Neuronal stem cell (in vitro differentiated cells): Measurements from ENCODE around the gene WDR18.

Source experiments
- DNase-seq: peaks from one replicate; pipeline ENCODE4 v3.0.0-alpha.2; 2013; ENCODE audit warnings: low spot score
- H2AFZ ChIP-seq: one replicate; pipeline ENCODE4 v1.6.1; 2013; ENCODE audit warnings: mild to moderate bottlenecking, low read length, inconsistent platforms
- H2AK5ac ChIP-seq: 2 replicates; pipeline ENCODE4 v1.6.1; 2013; ENCODE audit warnings: low read depth, mild to moderate bottlenecking, inconsistent platforms, low read length, moderate library complexity, mixed read lengths
- H2BK120ac ChIP-seq: 2 replicates; pipeline ENCODE4 v1.6.1; 2013; ENCODE audit warnings: low read depth, mild to moderate bottlenecking, inconsistent platforms, low read length, moderate library complexity, mixed read lengths
- H2BK12ac ChIP-seq: one replicate; pipeline ENCODE4 v1.6.1; 2013; ENCODE audit warnings: low read length, inconsistent platforms
- H2BK15ac ChIP-seq: 2 replicates; pipeline ENCODE4 v1.6.1; 2013; ENCODE audit warnings: mild to moderate bottlenecking, low read length, inconsistent platforms, mixed read lengths
- H2BK5ac ChIP-seq: one replicate; pipeline ENCODE4 v1.6.1; 2013; ENCODE audit warnings: inconsistent platforms, mild to moderate bottlenecking, low read length, moderate library complexity
- H3K14ac ChIP-seq: one replicate; pipeline ENCODE4 v1.6.1; 2013; ENCODE audit warnings: low read length, inconsistent platforms
- H3K18ac ChIP-seq: 2 replicates; pipeline ENCODE4 v1.6.1; 2013; ENCODE audit warnings: low read length, inconsistent platforms
- H3K23ac ChIP-seq: 2 replicates; pipeline ENCODE4 v1.6.1; 2013; ENCODE audit warnings: low read depth, mild to moderate bottlenecking, mixed read lengths, low read length, inconsistent platforms; ENCODE audit not compliant: poor library complexity
- H3K27ac ChIP-seq: replicated peaks from 3 replicates; pipeline ENCODE4 v1.5.1; 2013; ENCODE audit warnings: low read length, inconsistent platforms
- H3K27me3 ChIP-seq, 3 experiments: 2 replicates each; pipeline ENCODE4 v1.6.1; 2013; ENCODE audit warnings: low read length in 3 of 3, mild to moderate bottlenecking in 2 of 3, inconsistent platforms in 1 of 3, low read depth in 1 of 3, mixed read lengths in 1 of 3, moderate library complexity in 1 of 3; ENCODE audit not compliant: control insufficient read depth in 3 of 3, insufficient read depth in 3 of 3
- H3K36me3 ChIP-seq, 2 donors: replicated peaks in 1 of 2; 2 replicates each; pipeline ENCODE4 v1.6.1; 2013; ENCODE audit warnings: low read length in 2 of 2; ENCODE audit not compliant: control insufficient read depth in 2 of 2, insufficient read depth in 2 of 2
- H3K4ac ChIP-seq: 2 replicates; pipeline ENCODE4 v1.6.1; 2013; ENCODE audit warnings: inconsistent platforms, mild to moderate bottlenecking, low read length, moderate library complexity
- H3K4me1 ChIP-seq, 2 donors: 1 replicate in 1 of 2; 2 replicates in 1 of 2; pipeline ENCODE4 v1.6.1; 2013; ENCODE audit warnings: low read length in 2 of 2, low read depth in 1 of 2; ENCODE audit not compliant: control insufficient read depth in 2 of 2, insufficient read depth in 1 of 2
- H3K4me2 ChIP-seq: one replicate; pipeline ENCODE4 v1.6.1; 2013; ENCODE audit warnings: mild to moderate bottlenecking, low read length, inconsistent platforms; ENCODE audit not compliant: insufficient read depth, poor library complexity, severe bottlenecking
- H3K4me3 ChIP-seq, 2 donors: 2 replicates each; pipeline ENCODE4 v1.5.1; 2013; ENCODE audit warnings: low read length in 2 of 2, mild to moderate bottlenecking in 2 of 2, inconsistent platforms in 1 of 2, moderate library complexity in 1 of 2
- H3K79me1 ChIP-seq: one replicate; pipeline ENCODE4 v1.6.1; 2013; ENCODE audit warnings: low read depth, mild to moderate bottlenecking, inconsistent platforms, low read length, moderate library complexity
- H3K9ac ChIP-seq: one replicate; pipeline ENCODE4 v1.6.1; 2013; ENCODE audit warnings: mild to moderate bottlenecking, low read depth, low read length, inconsistent platforms; ENCODE audit not compliant: poor library complexity
- H3K9me3 ChIP-seq, 2 donors: replicated peaks in 1 of 2; 2 replicates each; pipeline versions ENCODE3 to v1.6.1; 2013; ENCODE audit warnings: low read length in 2 of 2, mild to moderate bottlenecking in 2 of 2, inconsistent platforms in 1 of 2, low read depth in 1 of 2, mixed read lengths in 1 of 2, moderate library complexity in 1 of 2; ENCODE audit not compliant: control insufficient read depth in 2 of 2, insufficient read depth in 1 of 2
- H4K8ac ChIP-seq: one replicate; pipeline ENCODE4 v1.6.1; 2013; ENCODE audit warnings: low read depth, mild to moderate bottlenecking, inconsistent platforms, low read length, moderate library complexity
- H4K91ac ChIP-seq: one replicate; pipeline ENCODE4 v1.6.1; 2013; ENCODE audit warnings: low read length, low read depth, mild to moderate bottlenecking, inconsistent platforms; ENCODE audit not compliant: poor library complexity
- WGBS, 2 donors: extraction: QIAGEN DNeasy Blood & Tissue Kit; methylation state at CpG; one replicate each; pipeline ENCODE4 v1.1.7; 2013; ENCODE audit warnings: missing lambda C conversion rate in 2 of 2, mixed read lengths in 1 of 2; ENCODE audit not compliant: insufficient read length in 2 of 2, insufficient replicate concordance in 1 of 2; ENCODE audit errors: extremely low coverage in 2 of 2; 5-methylcytosine and 5-hydroxymethylcytosine counted together

The WDR18 gene

DNA sequence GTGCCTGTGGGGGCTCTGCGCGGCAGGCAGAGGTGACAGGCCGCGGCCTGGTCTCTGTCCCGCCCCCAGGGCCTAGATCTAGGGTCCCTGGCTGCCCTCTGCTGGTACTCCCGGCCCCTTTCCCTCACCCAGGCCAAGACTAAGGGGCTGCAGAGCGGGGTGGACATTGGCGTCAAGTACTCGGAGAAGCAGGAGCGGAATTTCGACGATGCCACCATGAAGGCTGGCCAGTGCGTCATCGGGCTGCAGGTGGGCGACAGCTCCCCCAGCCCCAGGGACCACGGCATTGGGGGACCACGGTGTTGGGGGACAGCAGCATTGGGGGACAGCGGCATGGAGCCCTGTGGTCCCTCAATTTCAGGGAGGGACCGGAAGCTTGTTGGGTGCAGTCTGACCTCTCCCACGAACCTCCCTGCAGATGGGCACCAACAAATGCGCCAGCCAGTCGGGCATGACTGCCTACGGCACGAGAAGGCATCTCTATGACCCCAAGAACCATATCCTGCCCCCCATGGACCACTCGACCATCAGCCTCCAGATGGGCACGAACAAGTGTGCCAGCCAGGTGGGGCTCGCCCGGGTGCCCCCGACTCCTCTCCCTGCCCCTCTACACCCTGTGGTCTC is 52.0 kb downstream of the WDR18 start:
- H2BK12ac ChIP-seq: peak overlapping the region; percentile 22

DNA sequence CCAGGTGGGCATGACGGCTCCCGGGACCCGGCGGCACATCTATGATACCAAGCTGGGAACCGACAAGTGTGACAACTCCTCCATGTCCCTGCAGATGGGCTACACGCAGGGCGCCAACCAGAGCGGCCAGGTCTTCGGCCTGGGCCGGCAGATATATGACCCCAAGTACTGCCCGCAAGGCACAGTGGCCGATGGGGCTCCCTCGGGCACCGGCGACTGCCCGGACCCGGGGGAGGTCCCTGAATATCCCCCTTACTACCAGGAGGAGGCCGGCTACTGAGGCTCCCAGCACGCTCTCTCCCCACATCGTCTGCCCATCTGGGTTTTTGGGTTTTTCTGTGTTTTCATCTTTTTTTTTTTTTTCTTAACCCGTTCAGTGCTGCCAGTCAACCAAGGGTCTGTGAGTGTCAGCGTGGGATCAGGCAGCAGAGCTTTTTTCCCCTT is 53.5 kb downstream of the WDR18 start:
- Histone ChIP-seq H3K9ac (no peak overlapping the region), H3K36me3 (peaks cover 27 to 43% of the 10 kb centered on the region in 2 donors), H3K79me1 (peaks cover 6% of the 10 kb centered on the region), H2AK5ac (no peak overlapping the region), H2BK15ac (no peak overlapping the region), H2BK120ac (no peak overlapping the region), H3K23ac (no peak overlapping the region), H3K18ac (no peak overlapping the region), H3K4me3 (no peak overlapping the region), H3K4ac (no peak overlapping the region), H3K4me2 (no peak overlapping the region), H2BK12ac (no peak overlapping the region), H4K8ac (no peak overlapping the region), H3K27me3 (no peaks in the 10 kb centered on the region), H3K14ac (no peak overlapping the region), H4K91ac (no peak overlapping the region), H3K4me1 (peaks cover 7 to 13% of the 10 kb centered on the region in 2 donors), H3K9me3 (no peaks in the 10 kb centered on the region), H2BK5ac (no peak overlapping the region), H2AFZ (no peak overlapping the region), H3K27ac (no peak overlapping the region)
- no peak for DNase-seq
- WGBS, 2 donors: no CpG with 5 or more reads among the region's 22 CpGs

More for the DNA sequence above, 52.0 kb downstream of the WDR18 start:
- Histone ChIP-seq H3K4me3 (no peak overlapping the region), H3K9ac (peak overlapping the region; percentile 44), H2AFZ (no peak overlapping the region), H2AK5ac (no peak overlapping the region), H3K9me3 (no peaks in the 10 kb centered on the region), H4K91ac (no peak overlapping the region), H3K23ac (peak overlapping the region; percentile 73), H3K79me1 (peaks cover 6% of the 10 kb centered on the region), H3K4ac (no peak overlapping the region), H4K8ac (peak overlapping the region; percentile 3), H2BK15ac (no peak overlapping the region), H3K27ac (no peak overlapping the region), H2BK5ac (no peak overlapping the region), H3K36me3 (peaks cover 33 to 54% of the 10 kb centered on the region in 2 donors), H3K14ac (no peak overlapping the region), H3K27me3 (peaks cover 0 to 2% (median 0%) of the 10 kb centered on the region in 3 experiments), H3K4me1 (peaks cover 5 to 7% of the 10 kb centered on the region in 2 donors), H2BK120ac (no peak overlapping the region), H3K18ac (no peak overlapping the region), H3K4me2 (peak overlapping the region; percentile 11)
- no peak for DNase-seq
- WGBS, 2 donors: no CpG with 5 or more reads among the region's 29 CpGs

DNA sequence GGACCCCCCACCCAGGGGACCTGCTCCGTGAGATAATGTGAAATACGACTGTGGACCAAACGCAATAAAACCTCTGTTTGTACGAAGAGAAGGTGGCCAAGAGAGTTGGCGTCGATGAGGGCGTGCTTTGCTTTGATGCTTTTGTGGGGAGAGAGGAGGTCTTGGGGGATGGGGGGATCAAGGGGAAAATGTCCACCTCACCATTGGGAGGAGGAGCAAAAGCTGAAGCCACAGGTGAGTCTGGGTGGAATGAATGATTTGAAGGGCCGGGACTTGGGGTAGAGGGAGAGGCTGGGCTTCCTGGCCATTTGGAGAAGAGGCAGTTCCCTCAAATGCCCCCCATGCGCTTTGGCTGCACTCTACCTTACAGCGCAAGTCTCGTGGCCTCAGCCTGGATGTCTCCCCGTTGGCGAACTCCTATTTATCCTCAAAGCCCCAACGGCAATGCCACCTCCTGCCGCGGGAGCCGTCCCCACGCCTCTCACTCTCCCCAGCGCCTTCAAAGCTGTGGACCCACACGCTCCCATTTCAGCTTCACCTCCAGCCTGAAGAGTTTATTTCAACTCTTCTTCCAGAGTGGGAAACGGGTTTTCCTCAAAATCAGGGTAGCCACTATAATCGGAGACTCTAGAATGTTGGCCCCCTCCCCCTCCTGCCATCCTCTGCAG is 55.0 kb downstream of the WDR18 start:
- Histone ChIP-seq H2BK5ac (peak overlapping the region; percentile 2), H2BK120ac (peak overlapping the region; percentile 81), H3K18ac (no peak overlapping the region), H3K4me3 (no peak overlapping the region), H2AFZ (no peak overlapping the region), H2BK15ac (no peak overlapping the region), H3K23ac (peak overlapping the region; percentile 89), H3K36me3 (peaks cover 20 to 35% of the 10 kb centered on the region in 2 donors), H2AK5ac (peak overlapping the region; percentile 63), H3K14ac (no peak overlapping the region), H3K27me3 (no peaks in the 10 kb centered on the region), H2BK12ac (no peak overlapping the region), H3K27ac (peak overlapping the region; percentile 54), H3K9me3 (no peaks in the 10 kb centered on the region), H3K79me1 (peaks cover 4% of the 10 kb centered on the region), H3K4me1 (peaks cover 7 to 13% of the 10 kb centered on the region in 2 donors), H4K91ac (no peak overlapping the region), H3K4ac (no peak overlapping the region), H3K4me2 (peak overlapping the region; percentile 82), H4K8ac (no peak overlapping the region), H3K9ac (no peak overlapping the region)
- DNase-seq: no peak
- WGBS, 2 donors: no CpG with 5 or more reads among the region's 22 CpGs
